K562 (cell line): ENCODE data around the gene ZFYVE1. TPM values are rescaled to one million over a fixed set of nuclear protein-coding genes. Genes with fewer than 3 reads are reported as not detected.

Source experiments
- ATAC-seq: fragments of 200-7000 bp; cut with Tn5 transposase; 3 replicates; pipeline ENCODE4 v1.9.1; 2020; ENCODE audit warnings: moderate library complexity
- BruUV-seq: library from RNA; stranded (reverse); fragments of 400-500 nt; replicated peaks from 2 replicates; lab custom pipeline; 2021; lab: Mats Ljungman, UMichigan
- CTCF ChIA-PET: fragments of 300-600 bp; formaldehyde crosslinking; extraction: SDS; loops from one replicate; lab custom pipeline; 2021; ENCODE audit warnings: low intra/inter-chr PET ratio; lab: Yijun Ruan, JAX
- POLR2A ChIA-PET: fragments of 300-600, 350-650 bp; sonication (Branson Sonifier 250); formaldehyde crosslinking; extraction: SDS; loops from one replicate; lab custom pipeline; 2021; ENCODE audit warnings: antibody characterized with exemption, inconsistent platforms; lab: Yijun Ruan, JAX
- DNase-seq, 4 experiments: peaks; one replicate each; pipeline versions ENCODE4 v3.0.0 to v3.0.0-alpha.2; 2011 to 2018; ENCODE audit warnings: low spot score in 3 of 4, mixed read lengths in 3 of 4; ENCODE audit errors: extremely low read depth in 1 of 4
- FAIRE-seq: peaks from 2 replicates; lab custom pipeline; 2011; peaks lifted over from hg19 to GRCh38; lab: Jason Lieb, UNC
- H2AFZ ChIP-seq: 2 replicates; pipeline ENCODE4 v1.6.0; 2011; ENCODE audit warnings: low read depth, low read length, control low read depth, inconsistent platforms
- H3K27ac ChIP-seq: fragments of 200-600 bp; 3 replicates; pipeline ENCODE4 v1.8.0; 2011; ENCODE audit warnings: low read depth, mild to moderate bottlenecking, control low read depth, inconsistent platforms, low read length, moderate library complexity, mixed read lengths; ENCODE audit errors: extremely low read depth
- H3K27me3 ChIP-seq, 2 experiments: fragments of 300-600 bp in 1 of 2; 2 replicates in 1 of 2; 3 replicates in 1 of 2; pipeline versions ENCODE4 v1.6.0 to v1.8.0; 2011; ENCODE audit warnings: inconsistent platforms in 2 of 2, low read length in 2 of 2, mild to moderate bottlenecking in 1 of 2, mixed read lengths in 1 of 2, moderate library complexity in 1 of 2; ENCODE audit not compliant: control insufficient read depth in 2 of 2, insufficient read depth in 2 of 2
- H3K36me3 ChIP-seq: fragments of 300-600 bp; 3 replicates; pipeline ENCODE4 v1.8.0; 2011; ENCODE audit warnings: mild to moderate bottlenecking, low read length, inconsistent platforms; ENCODE audit not compliant: control insufficient read depth, insufficient read depth
- H3K4me1 ChIP-seq, 2 experiments: fragments of 200-600 bp in 1 of 2; replicated peaks in 1 of 2; 2 replicates in 1 of 2; 3 replicates in 1 of 2; pipeline versions ENCODE4 v1.5.1 to v1.8.0; 2011; ENCODE audit warnings: inconsistent platforms in 2 of 2, low read length in 2 of 2, mild to moderate bottlenecking in 1 of 2, mixed read lengths in 1 of 2, moderate library complexity in 1 of 2; ENCODE audit not compliant: control insufficient read depth in 2 of 2, insufficient read depth in 2 of 2
- H3K4me2 ChIP-seq: 2 replicates; pipeline ENCODE4 v1.6.1; 2011; ENCODE audit warnings: low read length, control low read depth, inconsistent platforms, mixed read lengths; ENCODE audit not compliant: insufficient read depth
- H3K4me3 ChIP-seq: fragments of 200-600 bp; sonication (generic), shearing (Covaris generic); 2 replicates; pipeline ENCODE4 v1.5.1; 2016; ENCODE audit warnings: control low read depth, inconsistent platforms
- H3K79me2 ChIP-seq: fragments of 200-600 bp; 3 replicates; pipeline ENCODE4 v1.8.0; 2011; ENCODE audit warnings: low read length, inconsistent platforms; ENCODE audit not compliant: control insufficient read depth, insufficient read depth
- H3K9ac ChIP-seq, 2 experiments: 2 replicates each; pipeline versions ENCODE4 v1.6.0 to v1.6.1; 2011; ENCODE audit warnings: low read depth in 2 of 2, low read length in 2 of 2, control low read depth in 1 of 2, inconsistent platforms in 1 of 2, mild to moderate bottlenecking in 1 of 2, mixed read lengths in 1 of 2; ENCODE audit not compliant: insufficient read depth in 1 of 2
- H3K9me1 ChIP-seq: one replicate; pipeline ENCODE4 v1.6.0; 2011; ENCODE audit warnings: inconsistent platforms, mild to moderate bottlenecking, low read length, moderate library complexity; ENCODE audit not compliant: control insufficient read depth, insufficient read depth
- H3K9me3 ChIP-seq: replicated peaks from 2 replicates; pipeline ENCODE4 v1.5.1; 2011; ENCODE audit warnings: low read depth, low read length, inconsistent platforms; ENCODE audit not compliant: control insufficient read depth, insufficient read depth
- H4K20me1 ChIP-seq: replicated peaks from 2 replicates; pipeline ENCODE4 v1.6.1; 2011; ENCODE audit warnings: low read length, inconsistent platforms, mixed read lengths; ENCODE audit not compliant: control insufficient read depth, insufficient read depth
- BACH1 ChIP-seq: fragments of 200-800 bp; sonication (Bioruptor generic); IDR thresholded peaks from 2 replicates; pipeline ENCODE4 v1.6.1; 2016; ENCODE audit warnings: missing genetic modification characterization, missing compliant biosample characterization
- BDP1 ChIP-seq: IDR thresholded peaks from 3 replicates; pipeline ENCODE4 v1.6.1; 2011; ENCODE audit not compliant: insufficient read length, insufficient read depth
- CEBPB ChIP-seq: fragments of 450-650 bp; IDR thresholded peaks from 2 replicates; pipeline ENCODE4 v1.6.1; 2016; ENCODE audit warnings: missing genetic modification characterization, missing compliant biosample characterization
- DEAF1 ChIP-seq: fragments of 450-650 bp; formaldehyde crosslinking; IDR thresholded peaks from 2 replicates; pipeline ENCODE4 v1.4.0; 2020; ENCODE audit warnings: mild to moderate bottlenecking, moderate library complexity
- GATAD2B ChIP-seq: fragments of 450-650 bp; IDR thresholded peaks from 2 replicates; pipeline ENCODE4 v1.6.1; 2017; ENCODE audit warnings: mild to moderate bottlenecking, borderline replicate concordance
- POLR2A ChIP-seq: fragments of 450-650 bp; conservative IDR thresholded peaks from 2 replicates; pipeline ENCODE4 v1.6.1; 2016
- XRCC3 ChIP-seq: fragments of 450-650 bp; IDR thresholded peaks from 2 replicates; pipeline ENCODE4 v1.6.1; 2017; ENCODE audit warnings: mild to moderate bottlenecking, moderate library complexity
- ZNF140 ChIP-seq: fragments of 250-450 bp; sonication (Bioruptor Pico); IDR thresholded peaks from 2 replicates; pipeline ENCODE4 v1.8.0; 2021; ENCODE audit warnings: moderate library complexity, mild to moderate bottlenecking, inconsistent platforms
- ZNF253 ChIP-seq: fragments of 250-450 bp; sonication (Bioruptor Pico); conservative IDR thresholded peaks from 2 replicates; pipeline ENCODE4 v1.6.1; 2021; ENCODE audit warnings: mild to moderate bottlenecking
- WGBS: fragments of 100-300 bp; shearing (Covaris generic); methylation state at CpG from one replicate; pipeline ENCODE4 v1.1.6; 2016; ENCODE audit warnings: low coverage, mixed read lengths; ENCODE audit not compliant: insufficient coverage; ENCODE audit errors: missing lambda C conversion rate; 5-methylcytosine and 5-hydroxymethylcytosine counted together
- in situ Hi-C: fragments of 300-500 bp; cut with MboI; formaldehyde crosslinking; loops from 4 replicates; pipeline ENCODE4 v1.15.0; 2018; ENCODE audit warnings: inconsistent platforms, mixed read lengths
- intact Hi-C: fragments of 100-400 bp; cut with micrococcal nuclease; formaldehyde crosslinking; loops from 2 replicates; pipeline ENCODE4 v1.14.2; 2022
- polyA plus RNA-seq, 8 experiments: library from polyadenylated mRNA; depleted of rRNA in 4 of 8; stranded (reverse) in 5 of 8; unstranded in 3 of 8; fragments of >200 nt; fragmentation: Nextera tagmentation in 2 of 8; fragmentation: Illumina TruSeq in 1 of 8; extraction: Ambion mirVana in 2 of 8; extraction: Trizol in 1 of 8; gene quantifications; 2 replicates each; pipeline versions ENCODE4 v1.2.1 to v1.2.3, GENCODE V29; 2011 to 2014; ENCODE audit warnings: inconsistent platforms in 1 of 8, missing spikeins in 1 of 8
- total RNA-seq, 7 experiments: library from RNA; depleted of rRNA in 6 of 7; stranded (reverse); fragments of >200 nt in 6 of 7; fragmentation: Illumina TruSeq in 2 of 7; extraction: Trizol in 2 of 7; gene quantifications; 2 replicates each; pipeline versions ENCODE4 v1.2.1 to v1.2.3, GENCODE V29; 2011 to 2021; ENCODE audit warnings: low replicate concordance in 1 of 7

The ZFYVE1 gene
- total and polyA plus RNA-seq, 9 of the 15 experiments (the other 6 are each of a cell fraction or from before 2014, with no cell fraction given) = 0.62 to 5.5 (median 3.4) TPM

- Histone ChIP-seq H3K4me1 (no peaks in the 10 kb centered on the region; a peak in 1 of 5 replicates), H3K27me3 (no peaks in the 10 kb centered on the region), H3K9me3 (no peaks in the 10 kb centered on the region), H2AFZ (no peak overlapping the region), H3K79me2 (no peaks in the 10 kb centered on the region), H3K27ac (no peak overlapping the region), H3K9ac (no peak overlapping the region), H3K4me3 (no peak overlapping the region), H3K4me2 (no peak overlapping the region), H3K36me3 (peaks cover 4% of the 10 kb centered on the region; the same call in 1 of the 3 replicates), H3K9me1 (no peaks in the 10 kb centered on the region)
- ChIA-PET POLR2A (interaction anchor here (1.1 kb wide), 1 partner anchor 74 kb away, joined by 3 read pairs; no protein-coding TSS in a partner anchor), CTCF (interaction anchor here (0.8 kb wide), 1 partner anchor 73 kb away, joined by 3 read pairs; no protein-coding TSS in a partner anchor)
- intact Hi-C loops = no loop called here
- ATAC-seq (no peak), DNase-seq (no peak), FAIRE-seq (no peak)
- in situ Hi-C loops = no loop called here
- 91% methylated on average over 3 of the region's 4 CpGs for WGBS
- TF ChIP-seq XRCC3 = no peak
- TF ChIP-seq DEAF1 (CRISPR knock-in tag) = no peak
- no peak for TF ChIP-seq ZNF253
- TF ChIP-seq CEBPB (tag) = no peak
- TF ChIP-seq BACH1 = no peak
- no peak for TF ChIP-seq POLR2A
- TF ChIP-seq ZNF140 = no peak
- no peak for TF ChIP-seq GATAD2B
- TF ChIP-seq BDP1 = no peak
- TF ChIP-seq, all 486 proteins: peak for 0
- peaks cover 4% of the 10 kb centered on the region; the same call in 1 of the 2 replicates for H4K20me1 ChIP-seq
- no TSS peak for BruUV-seq
These were observed 27.6 kb downstream of the ZFYVE1 start for GRCh38 chr14:72999316-72999715.
